OCI-LY1 (cell line): ENCODE results near the gene GFPT1.

Source experiments
- H2AFZ ChIP-seq: fragments of 200-600 bp; sonication (generic), shearing (Covaris generic); 2 replicates; pipeline ENCODE4 v1.6.0; 2014; ENCODE audit warnings: antibody characterized with exemption, mild to moderate bottlenecking, low read length
- H3F3A ChIP-seq: fragments of 200-600 bp; sonication (generic), shearing (Covaris generic); 2 replicates; pipeline ENCODE4 v1.6.0; 2014; ENCODE audit warnings: mild to moderate bottlenecking, antibody characterized with exemption, low read length, moderate library complexity; ENCODE audit not compliant: insufficient read depth
- H3K27ac ChIP-seq: fragments of 200-600 bp; sonication (generic); 2 replicates; pipeline ENCODE4 v1.5.1; 2014; ENCODE audit warnings: low read length, mixed run types, mild to moderate bottlenecking, low read depth; ENCODE audit not compliant: poor library complexity, severe bottlenecking
- H3K27me3 ChIP-seq: fragments of 200-600 bp; sonication (generic); 2 replicates; pipeline ENCODE4 v1.6.0; 2014; ENCODE audit warnings: antibody characterized with exemption, mild to moderate bottlenecking, low read length, moderate library complexity; ENCODE audit not compliant: insufficient read depth
- H3K36me3 ChIP-seq: fragments of 200-600 bp; sonication (generic); 2 replicates; pipeline ENCODE4 v1.6.1; 2014; ENCODE audit warnings: mild to moderate bottlenecking, antibody characterized with exemption, low read length, moderate library complexity, mixed read lengths; ENCODE audit not compliant: insufficient read depth
- H3K4me1 ChIP-seq: fragments of 200-600 bp; sonication (generic); 2 replicates; pipeline ENCODE4 v1.5.1; 2014; ENCODE audit warnings: mild to moderate bottlenecking, low read length, moderate library complexity; ENCODE audit not compliant: insufficient read depth, severe bottlenecking
- H3K4me2 ChIP-seq: fragments of 200-600 bp; sonication (generic), shearing (Covaris generic); 2 replicates; pipeline ENCODE4 v1.6.1; 2014; ENCODE audit warnings: low read length
- H3K4me3 ChIP-seq: fragments of 200-600 bp; sonication (generic); 2 replicates; pipeline ENCODE4 v1.5.1; 2014; ENCODE audit warnings: low read length, low read depth, mild to moderate bottlenecking, mixed read lengths; ENCODE audit not compliant: poor library complexity, severe bottlenecking
- H3K79me2 ChIP-seq: fragments of 200-600 bp; shearing (Covaris generic); 2 replicates; pipeline ENCODE4 v1.6.1; 2016; ENCODE audit warnings: mixed run types, low read length, mixed read lengths; ENCODE audit not compliant: insufficient read depth
- H3K9ac ChIP-seq: fragments of 200-600 bp; sonication (generic), shearing (Covaris generic); 2 replicates; pipeline ENCODE4 v1.6.1; 2014; ENCODE audit warnings: mild to moderate bottlenecking, low read length, mixed read lengths
- H3K9me2 ChIP-seq: fragments of 200-600 bp; sonication (generic), shearing (Covaris generic); 2 replicates; pipeline ENCODE4 v1.6.1; 2014; ENCODE audit warnings: low read depth, mild to moderate bottlenecking, low read length, mixed read lengths
- H3K9me3 ChIP-seq: fragments of 200-600 bp; shearing (Covaris generic); 2 replicates; pipeline ENCODE4 v1.6.1; 2014; ENCODE audit warnings: low read length, mixed read lengths
- H4K20me1 ChIP-seq: fragments of 200-600 bp; sonication (generic), shearing (Covaris generic); 2 replicates; pipeline ENCODE4 v1.6.0; 2016; ENCODE audit warnings: mild to moderate bottlenecking, low read length; ENCODE audit not compliant: insufficient read depth
- CTCF ChIP-seq: fragments of 200-600 bp; sonication (generic), shearing (Covaris generic); IDR thresholded peaks from 2 replicates; pipeline ENCODE4 v1.5.1; 2017; ENCODE audit warnings: mild to moderate bottlenecking, antibody characterized with exemption, low read length, moderate library complexity, mixed read lengths
- EZH2 ChIP-seq: fragments of 200-600 bp; sonication (generic), shearing (Covaris generic); IDR thresholded peaks from 2 replicates; pipeline ENCODE4 v1.8.0; 2017; ENCODE audit warnings: borderline replicate concordance, mixed run types, mild to moderate bottlenecking, antibody characterized with exemption, low read length, moderate library complexity, mixed read lengths

The GFPT1 gene

GRCh38 chr2:69333352-69333751 lies 53.7 kb downstream of the GFPT1 start:
- no peak overlapping the region for H3K9ac ChIP-seq
- no peak overlapping the region for H2AFZ ChIP-seq
- no peaks in the 10 kb centered on the region for H3K9me3 ChIP-seq
- peaks cover 53% of the 10 kb centered on the region for H3K36me3 ChIP-seq
- H3K4me2 ChIP-seq, result no peak overlapping the region
- no peaks in the 10 kb centered on the region for H3K4me1 ChIP-seq
- no peaks in the 10 kb centered on the region for H3F3A ChIP-seq
- no peaks in the 10 kb centered on the region for H3K79me2 ChIP-seq
- no peaks in the 10 kb centered on the region for H3K27me3 ChIP-seq
- no peaks in the 10 kb centered on the region for H3K9me2 ChIP-seq
- no peaks in the 10 kb centered on the region for H4K20me1 ChIP-seq
- H3K4me3 ChIP-seq, result no peak overlapping the region
- TF ChIP-seq CTCF (no peak), EZH2 (no peak)
- H3K27ac ChIP-seq, result no peak overlapping the region

- Histone ChIP-seq H3K4me1 (no peaks in the 10 kb centered on the region), H3K79me2 (no peaks in the 10 kb centered on the region), H3K9ac (no peak overlapping the region), H3K27ac (no peak overlapping the region), H4K20me1 (no peaks in the 10 kb centered on the region), H3K4me2 (no peak overlapping the region), H3F3A (no peaks in the 10 kb centered on the region), H3K4me3 (no peak overlapping the region), H3K9me2 (no peaks in the 10 kb centered on the region), H3K9me3 (no peaks in the 10 kb centered on the region), H3K27me3 (no peaks in the 10 kb centered on the region), H2AFZ (no peak overlapping the region), H3K36me3 (peaks cover 62% of the 10 kb centered on the region)
- TF ChIP-seq EZH2, result no peak
- no peak for TF ChIP-seq CTCF
Measured at GRCh38 chr2:69330781-69331180, 56.2 kb downstream of the GFPT1 start.

GRCh38 chr2:69322631-69323030 lies 64.4 kb downstream of the GFPT1 start:
- Histone ChIP-seq H3K4me1 (no peaks in the 10 kb centered on the region), H3F3A (no peaks in the 10 kb centered on the region), H3K9me2 (no peaks in the 10 kb centered on the region), H3K36me3 (peaks cover 24% of the 10 kb centered on the region), H3K9ac (no peak overlapping the region), H3K27ac (no peak overlapping the region), H3K4me2 (no peak overlapping the region), H2AFZ (no peak overlapping the region), H3K79me2 (no peaks in the 10 kb centered on the region), H3K27me3 (no peaks in the 10 kb centered on the region), H4K20me1 (no peaks in the 10 kb centered on the region), H3K4me3 (no peak overlapping the region), H3K9me3 (no peaks in the 10 kb centered on the region)
- TF ChIP-seq EZH2 (no peak), CTCF (no peak)
